ENCODE data around the gene TRPM2. TPM values are rescaled to one million over a fixed set of nuclear protein-coding genes. Genes with fewer than 3 reads are reported as not detected.

The TRPM2 gene
- total RNA-seq, 1 experiment from 2014 or later: 28.1 TPM

GRCh38 chr21:44330698-44331097 is 22.7 kb upstream of the TRPM2 start:
- ChIA-PET CTCF (no interaction called here), RAD21 (ENCODE audit: low non-redundant PET in 1 of 2, low total read pairs in 2 of 2, uncharacterized antibody in 2 of 2, unreplicated experiment in 2 of 2) (no interaction called here), POLR2A (no interaction called here)
- Histone ChIP-seq H3K36me3 (ENCODE audit: control insufficient read depth in 1 of 2, insufficient read depth in 2 of 2, low read length in 2 of 2) (no peaks in the 10 kb centered on the region), H3K27ac (ENCODE audit: low read depth, low read length) (no peak overlapping the region), H3K4me1 (ENCODE audit: control insufficient read depth in 1 of 2, insufficient read depth in 2 of 2, low read length in 2 of 2) (no peaks in the 10 kb centered on the region), H3K9ac (ENCODE audit: low read length) (no peak overlapping the region), H4K20me1 (ENCODE audit: insufficient read depth) (no peaks in the 10 kb centered on the region), H3K79me2 (ENCODE audit: insufficient read depth, low read length) (no peaks in the 10 kb centered on the region), H3K27me3 (ENCODE audit: insufficient read depth, low read length) (no peaks in the 10 kb centered on the region), H2AFZ (ENCODE audit: low read depth, low read length, poor library complexity, severe bottlenecking) (no peak overlapping the region), H3K9me2 (ENCODE audit: insufficient read depth) (no peaks in the 10 kb centered on the region), H3K4me2 (ENCODE audit: low read length) (no peak overlapping the region), H3K9me3 (ENCODE audit: control insufficient read depth in 1 of 2, insufficient read depth in 1 of 2, low read depth in 1 of 2, low read length in 2 of 2) (no peaks in the 10 kb centered on the region), H3K4me3 (replicated peaks in 1 of 2; ENCODE audit: low read depth in 1 of 2, low read length in 2 of 2) (no peak overlapping the region)
- no peak for TF ChIP-seq EZH2phosphoT487 (IDR thresholded peaks at IDR 0.05; ENCODE audit: borderline replicate concordance)
- BruUV-seq (replicated peaks): no TSS peak
- ATAC-seq (no peak), DNase-seq (ENCODE audit: low read depth, low spot score) (no peak)
- intact Hi-C loops (cut with micrococcal nuclease): no loop called here

DNA sequence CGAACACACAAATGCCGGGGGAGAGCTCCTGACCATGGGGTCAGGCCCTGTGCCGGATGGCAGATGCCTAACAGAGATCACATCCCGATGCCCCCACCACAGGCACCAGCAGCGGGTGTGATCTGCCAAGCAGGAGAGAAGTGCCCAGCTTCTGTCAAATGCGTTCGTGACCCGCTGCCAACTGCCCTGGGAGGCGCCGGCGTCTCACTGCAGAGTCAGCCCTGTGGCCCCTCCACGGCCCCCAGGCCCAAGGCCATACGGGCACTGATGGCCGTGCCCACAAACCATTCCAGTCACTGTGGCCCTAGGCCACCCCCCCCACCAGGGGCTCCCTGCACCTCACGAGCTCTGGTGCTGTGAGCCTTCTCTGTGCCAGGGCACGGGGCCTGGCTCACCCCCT is 22.2 kb upstream of the TRPM2 start:
- intact Hi-C loops (cut with micrococcal nuclease): no loop called here
- no peak overlapping the region for H2AFZ ChIP-seq (ENCODE audit: low read depth, low read length, poor library complexity, severe bottlenecking)
- H3K27me3 ChIP-seq (ENCODE audit: insufficient read depth, low read length): no peaks in the 10 kb centered on the region
- H3K9ac ChIP-seq (ENCODE audit: low read length): no peak overlapping the region
- no peaks in the 10 kb centered on the region for H3K9me3 ChIP-seq (ENCODE audit: control insufficient read depth in 1 of 2, insufficient read depth in 1 of 2, low read depth in 1 of 2, low read length in 2 of 2)
- DNase-seq (ENCODE audit: low read depth, low spot score) (no peak), ATAC-seq (no peak)
- H4K20me1 ChIP-seq (ENCODE audit: insufficient read depth): no peaks in the 10 kb centered on the region
- H3K36me3 ChIP-seq (ENCODE audit: control insufficient read depth in 1 of 2, insufficient read depth in 2 of 2, low read length in 2 of 2): no peaks in the 10 kb centered on the region
- CTCF ChIA-PET: no interaction called here
- POLR2A ChIA-PET: no interaction called here
- RAD21 ChIA-PET (ENCODE audit: low non-redundant PET in 1 of 2, low total read pairs in 2 of 2, uncharacterized antibody in 2 of 2, unreplicated experiment in 2 of 2): no interaction called here
- H3K4me1 ChIP-seq (ENCODE audit: control insufficient read depth in 1 of 2, insufficient read depth in 2 of 2, low read length in 2 of 2): no peaks in the 10 kb centered on the region
- no TSS peak for BruUV-seq (replicated peaks)
- H3K4me2 ChIP-seq (ENCODE audit: low read length): no peak overlapping the region
- no peaks in the 10 kb centered on the region for H3K9me2 ChIP-seq (ENCODE audit: insufficient read depth)
- H3K4me3 ChIP-seq (replicated peaks in 1 of 2; ENCODE audit: low read depth in 1 of 2, low read length in 2 of 2): no peak overlapping the region
- H3K79me2 ChIP-seq (ENCODE audit: insufficient read depth, low read length): no peaks in the 10 kb centered on the region
- no peak overlapping the region for H3K27ac ChIP-seq (ENCODE audit: low read depth, low read length)
- no peak for TF ChIP-seq ZFX (IDR thresholded peaks at IDR 0.05)
- no peak for TF ChIP-seq ZNF274 (IDR thresholded peaks at IDR 0.05; ENCODE audit: low read depth, low read length)
- TF ChIP-seq CTCF (IDR thresholded peaks at IDR 0.05 in 2 of 3, conservative IDR thresholded peaks at IDR 0.05 in 1 of 3; ENCODE audit: borderline replicate concordance in 1 of 3, insufficient read depth in 1 of 3, low read depth in 2 of 3, low read length in 2 of 3): no peak
- no peak for TF ChIP-seq RAD21 (IDR thresholded peaks at IDR 0.05; ENCODE audit: low read depth)
- TF ChIP-seq, protein P1, sequence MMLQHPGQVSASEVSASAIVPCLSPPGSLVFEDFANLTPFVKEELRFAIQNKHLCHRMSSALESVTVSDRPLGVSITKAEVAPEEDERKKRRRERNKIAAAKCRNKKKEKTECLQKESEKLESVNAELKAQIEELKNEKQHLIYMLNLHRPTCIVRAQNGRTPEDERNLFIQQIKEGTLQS (IDR thresholded peaks at IDR 0.05): no peak
- no peak for TF ChIP-seq POLR2A (IDR thresholded peaks at IDR 0.05; ENCODE audit: borderline replicate concordance, extremely low read depth, insufficient read depth, insufficient read length)
- no peak for TF ChIP-seq CBX3 (IDR thresholded peaks at IDR 0.05; ENCODE audit: low read depth)
- TF ChIP-seq POLR2AphosphoS5 (IDR thresholded peaks at IDR 0.05; ENCODE audit: low read depth, low read length): no peak
- TF ChIP-seq REST (IDR thresholded peaks at IDR 0.05; ENCODE audit: low read depth): no peak
- no peak for TF ChIP-seq JUND (IDR thresholded peaks at IDR 0.05)
- no peak for TF ChIP-seq ELF1 (IDR thresholded peaks at IDR 0.05; ENCODE audit: borderline replicate concordance, low read depth)
- TF ChIP-seq, protein P2, sequence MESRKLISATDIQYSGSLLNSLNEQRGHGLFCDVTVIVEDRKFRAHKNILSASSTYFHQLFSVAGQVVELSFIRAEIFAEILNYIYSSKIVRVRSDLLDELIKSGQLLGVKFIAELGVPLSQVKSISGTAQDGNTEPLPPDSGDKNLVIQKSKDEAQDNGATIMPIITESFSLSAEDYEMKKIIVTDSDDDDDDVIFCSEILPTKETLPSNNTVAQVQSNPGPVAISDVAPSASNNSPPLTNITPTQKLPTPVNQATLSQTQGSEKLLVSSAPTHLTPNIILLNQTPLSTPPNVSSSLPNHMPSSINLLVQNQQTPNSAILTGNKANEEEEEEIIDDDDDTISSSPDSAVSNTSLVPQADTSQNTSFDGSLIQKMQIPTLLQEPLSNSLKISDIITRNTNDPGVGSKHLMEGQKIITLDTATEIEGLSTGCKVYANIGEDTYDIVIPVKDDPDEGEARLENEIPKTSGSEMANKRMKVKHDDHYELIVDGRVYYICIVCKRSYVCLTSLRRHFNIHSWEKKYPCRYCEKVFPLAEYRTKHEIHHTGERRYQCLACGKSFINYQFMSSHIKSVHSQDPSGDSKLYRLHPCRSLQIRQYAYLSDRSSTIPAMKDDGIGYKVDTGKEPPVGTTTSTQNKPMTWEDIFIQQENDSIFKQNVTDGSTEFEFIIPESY (IDR thresholded peaks at IDR 0.05; ENCODE audit: extremely low read depth, insufficient replicate concordance, low read length): no peak
- TF ChIP-seq EGR1 (IDR thresholded peaks at IDR 0.05; ENCODE audit: low read depth): no peak
- TF ChIP-seq EZH2 (IDR thresholded peaks at IDR 0.05): no peak
